IMR-90 (cell line): ENCODE results near the gene RASGRF1. TPM values are rescaled to one million over a fixed set of nuclear protein-coding genes. Genes with fewer than 3 reads are reported as not detected.

ENCODE experiments used
- ATAC-seq: fragments of 200-7000 bp; cut with Tn5 transposase; 2 replicates; pipeline ENCODE4 v1.9.1; 2020; ENCODE audit warnings: low read depth, mild to moderate bottlenecking, moderate library complexity
- BruUV-seq: library from RNA; stranded (reverse); fragments of 400-500 nt; replicated peaks from 2 replicates; lab custom pipeline; 2021; lab: Mats Ljungman, UMichigan
- CTCF ChIA-PET: fragments of 300-600 bp; formaldehyde crosslinking; extraction: SDS; loops from one replicate; lab custom pipeline; 2021; ENCODE audit warnings: antibody characterized with exemption; lab: Yijun Ruan, JAX
- POLR2A ChIA-PET: fragments of 300-600 bp; sonication (Branson Sonifier 250); formaldehyde crosslinking; loops from one replicate; lab custom pipeline; 2022; ENCODE audit warnings: antibody characterized with exemption; ENCODE audit not compliant: unreplicated experiment; lab: Charles Lee
- DNase-seq: peaks from one replicate; pipeline ENCODE4 v3.0.0; 2013
- H2AFZ ChIP-seq: replicated peaks from 2 replicates; pipeline ENCODE3; 2013; ENCODE audit warnings: low read length, mild to moderate bottlenecking; ENCODE audit not compliant: poor library complexity
- H2AK5ac ChIP-seq: 2 replicates; pipeline ENCODE4 v1.6.1; 2013; ENCODE audit warnings: low read depth, low read length, inconsistent platforms
- H2AK9ac ChIP-seq: replicated peaks from 2 replicates; pipeline ENCODE3; 2013; ENCODE audit warnings: mild to moderate bottlenecking, low read depth, low read length, moderate library complexity; ENCODE audit not compliant: poor library complexity
- H2BK120ac ChIP-seq: 2 replicates; pipeline ENCODE4 v1.6.1; 2013; ENCODE audit warnings: low read depth, low read length, inconsistent platforms
- H2BK15ac ChIP-seq: 3 replicates; pipeline ENCODE4 v1.6.1; 2013; ENCODE audit warnings: low read depth, low read length, inconsistent platforms
- H2BK20ac ChIP-seq: 2 replicates; pipeline ENCODE4 v1.6.1; 2013; ENCODE audit warnings: low read depth, mild to moderate bottlenecking, inconsistent platforms, low read length, moderate library complexity
- H2BK5ac ChIP-seq: 2 replicates; pipeline ENCODE4 v1.6.1; 2013; ENCODE audit warnings: mild to moderate bottlenecking, low read depth, low read length, inconsistent platforms; ENCODE audit not compliant: poor library complexity, severe bottlenecking
- H3K14ac ChIP-seq: replicated peaks from 2 replicates; pipeline ENCODE4 v1.6.1; 2013; ENCODE audit warnings: low read depth, low read length, inconsistent platforms
- H3K18ac ChIP-seq: 2 replicates; pipeline ENCODE4 v1.6.1; 2013; ENCODE audit warnings: low read depth, low read length, control low read depth
- H3K23ac ChIP-seq: 2 replicates; pipeline ENCODE4 v1.6.1; 2013; ENCODE audit warnings: low read depth, low read length, inconsistent platforms
- H3K27ac ChIP-seq: 2 replicates; pipeline ENCODE4 v1.5.1; 2013; ENCODE audit warnings: mild to moderate bottlenecking, control low read depth, low read length; ENCODE audit not compliant: insufficient read depth
- H3K27me3 ChIP-seq: 2 replicates; pipeline ENCODE4 v1.6.1; 2013; ENCODE audit warnings: low read length; ENCODE audit not compliant: control insufficient read depth, insufficient read depth
- H3K36me3 ChIP-seq: 2 replicates; pipeline ENCODE4 v1.6.1; 2013; ENCODE audit warnings: low read length, mixed read lengths; ENCODE audit not compliant: control insufficient read depth, insufficient read depth
- H3K4ac ChIP-seq: 2 replicates; pipeline ENCODE4 v1.6.1; 2013; ENCODE audit warnings: low read depth, low read length, inconsistent platforms
- H3K4me1 ChIP-seq: 2 replicates; pipeline ENCODE4 v1.6.1; 2013; ENCODE audit warnings: low read length, mixed read lengths; ENCODE audit not compliant: control insufficient read depth, insufficient read depth
- H3K4me2 ChIP-seq: 2 replicates; pipeline ENCODE4 v1.6.1; 2013; ENCODE audit warnings: low read depth, mild to moderate bottlenecking, control low read depth, low read length, moderate library complexity
- H3K4me3 ChIP-seq: 2 replicates; pipeline ENCODE4 v1.5.1; 2013; ENCODE audit warnings: low read depth, mild to moderate bottlenecking, control low read depth, low read length, moderate library complexity; ENCODE audit not compliant: insufficient read depth
- H3K56ac ChIP-seq: 2 replicates; pipeline ENCODE4 v1.6.1; 2013; ENCODE audit warnings: low read length, inconsistent platforms; ENCODE audit not compliant: insufficient read depth; ENCODE audit errors: extremely low read depth
- H3K79me1 ChIP-seq, 2 experiments: 2 replicates each; pipeline ENCODE4 v1.6.1; 2013; ENCODE audit warnings: low read length in 2 of 2, inconsistent platforms in 1 of 2, low read depth in 1 of 2
- H3K9ac ChIP-seq: 2 replicates; pipeline ENCODE4 v1.6.1; 2013; ENCODE audit warnings: low read depth, low read length, control low read depth
- H3K9me1 ChIP-seq: 2 replicates; pipeline ENCODE4 v1.6.1; 2013; ENCODE audit warnings: low read length, inconsistent platforms; ENCODE audit not compliant: insufficient read depth
- H3K9me3 ChIP-seq: 2 replicates; pipeline ENCODE4 v1.6.1; 2013; ENCODE audit warnings: low read length; ENCODE audit not compliant: control insufficient read depth, insufficient read depth
- H4K20me1 ChIP-seq: 2 replicates; pipeline ENCODE4 v1.6.1; 2013; ENCODE audit warnings: low read length, inconsistent platforms; ENCODE audit not compliant: insufficient read depth
- H4K5ac ChIP-seq: 2 replicates; pipeline ENCODE4 v1.6.1; 2013; ENCODE audit warnings: mild to moderate bottlenecking, low read depth, low read length, control low read depth
- H4K8ac ChIP-seq, 2 experiments: 2 replicates each; pipeline ENCODE4 v1.6.1; 2013; ENCODE audit warnings: low read depth in 2 of 2, low read length in 2 of 2, control low read depth in 1 of 2, inconsistent platforms in 1 of 2
- H4K91ac ChIP-seq: 2 replicates; pipeline ENCODE4 v1.6.1; 2013; ENCODE audit warnings: low read depth, low read length, inconsistent platforms; ENCODE audit not compliant: insufficient read depth
- BHLHE40 ChIP-seq: fragments of 150-350 bp; IDR thresholded peaks from 2 replicates; pipeline ENCODE4 v1.6.1; 2016; ENCODE audit warnings: mild to moderate bottlenecking, low read depth, low read length
- CEBPB ChIP-seq: IDR thresholded peaks from 2 replicates; pipeline ENCODE4 v1.6.1; 2012; ENCODE audit warnings: low read depth, low read length, improper control_type of control experiment
- CTCF ChIP-seq: conservative IDR thresholded peaks from 2 replicates; pipeline ENCODE4 v1.5.1; 2012; ENCODE audit warnings: mild to moderate bottlenecking, low read depth, low read length, improper control_type of control experiment
- FOS ChIP-seq: fragments of 150-350 bp; IDR thresholded peaks from 2 replicates; pipeline ENCODE4 v1.6.1; 2016; ENCODE audit warnings: low read depth, low read length
- MAFK ChIP-seq: IDR thresholded peaks from 2 replicates; pipeline ENCODE4 v1.6.1; 2012; ENCODE audit warnings: low read depth, low read length, improper control_type of control experiment
- MAZ ChIP-seq: IDR thresholded peaks from 2 replicates; pipeline ENCODE4 v1.6.1; 2012; ENCODE audit warnings: low read depth, mild to moderate bottlenecking, low read length, improper control_type of control experiment, moderate library complexity, borderline replicate concordance
- MXI1 ChIP-seq: IDR thresholded peaks from 2 replicates; pipeline ENCODE4 v1.6.1; 2012; ENCODE audit warnings: low read depth, mild to moderate bottlenecking, low read length, moderate library complexity, borderline replicate concordance
- NFE2L2 ChIP-seq: fragments of 150-350 bp; IDR thresholded peaks from 2 replicates; pipeline ENCODE4 v1.6.1; 2016; ENCODE audit warnings: low read depth, mild to moderate bottlenecking, low read length
- POLR2A ChIP-seq: IDR thresholded peaks from 2 replicates; pipeline ENCODE4 v1.6.1; 2012; ENCODE audit warnings: mild to moderate bottlenecking, low read depth, low read length
- RCOR1 ChIP-seq: IDR thresholded peaks from 2 replicates; pipeline ENCODE4 v1.6.1; 2012; ENCODE audit warnings: mild to moderate bottlenecking, low read length, improper control_type of control experiment; ENCODE audit not compliant: insufficient replicate concordance
- RFX5 ChIP-seq: IDR thresholded peaks from 2 replicates; pipeline ENCODE4 v1.8.0; 2012; ENCODE audit warnings: low read depth, mild to moderate bottlenecking, low read length, moderate library complexity
- SMC3 ChIP-seq: fragments of 150-350 bp; IDR thresholded peaks from 2 replicates; pipeline ENCODE4 v1.6.1; 2016; ENCODE audit warnings: low read depth, mild to moderate bottlenecking, antibody characterized with exemption, low read length, moderate library complexity
- USF2 ChIP-seq: fragments of 150-350 bp; IDR thresholded peaks from 2 replicates; pipeline ENCODE4 v1.6.1; 2017; ENCODE audit warnings: mild to moderate bottlenecking, antibody characterized with exemption, low read length, low read depth
- WGBS, 2 experiments: methylation state at CpG; one replicate each; pipeline versions ENCODE4 v1.1.5 to v1.1.7; 2013; ENCODE audit warnings: missing lambda C conversion rate in 2 of 2; ENCODE audit not compliant: insufficient read length in 1 of 2; ENCODE audit errors: extremely low coverage in 2 of 2; 5-methylcytosine and 5-hydroxymethylcytosine counted together
- dilution Hi-C: fragments of 300-500 bp; cut with HindIII; formaldehyde crosslinking; loops from one replicate; pipeline ENCODE4 v1.14.3; 2018; ENCODE audit warnings: low sequenced_read_pairs; ENCODE audit not compliant: unreplicated experiment
- in situ Hi-C: fragments of 300-500 bp; cut with MboI; formaldehyde crosslinking; loops from 3 replicates; pipeline ENCODE4 v1.14.3; 2019; ENCODE audit warnings: low sequenced_read_pairs, inconsistent platforms, mixed read lengths
- intact Hi-C: fragments of 100-400 bp; cut with micrococcal nuclease; formaldehyde crosslinking; loops from 2 replicates; pipeline ENCODE4 v1.10.0; 2022
- polyA plus RNA-seq, 3 experiments: library from polyadenylated mRNA; depleted of rRNA; stranded (reverse); fragments of >200 nt; gene quantifications; 2 replicates each; pipeline ENCODE4 v1.2.3, GENCODE V29; 2012; ENCODE audit warnings: low replicate concordance in 1 of 3
- total RNA-seq: library from RNA; depleted of rRNA; stranded (reverse); fragments of >200 nt; gene quantifications from 2 replicates; pipeline ENCODE4 v1.2.3, GENCODE V29; 2012
- TF ChIP-seq, protein P1 (sequence below): fragments of 150-350 bp; IDR thresholded peaks from 2 replicates; pipeline ENCODE4 v1.6.1; 2016; ENCODE audit warnings: low read depth, mild to moderate bottlenecking, low read length, moderate library complexity, borderline replicate concordance

Gene RASGRF1
- total and polyA plus RNA-seq, 2 of the 4 experiments (the other 2 are of a cell fraction) = under 0.01 to 0.15 TPM

GRCh38 chr15:78983146-78983918 is 107.2 kb downstream of the RASGRF1 start:
- H4K5ac ChIP-seq = no peak overlapping the region
- 39% methylated on average over 3 of the region's 5 CpGs; no CpG with 5 or more reads in 1 of the 2 experiments for WGBS, 2 experiments
- no peak overlapping the region for H3K4ac ChIP-seq

More at GRCh38 chr15:78983146-78983918, 107.2 kb downstream of the RASGRF1 start:
- POLR2A ChIA-PET = no interaction called here
- Histone ChIP-seq H3K4me1 (peaks cover 5% of the 10 kb centered on the region), H2BK120ac (no peak overlapping the region; the same call in 1 of the 2 replicates), H3K4me3 (no peak overlapping the region), H3K18ac (no peak overlapping the region), H2BK5ac (no peak overlapping the region), H3K9me3 (no peaks in the 10 kb centered on the region), H4K91ac (peak overlapping the region; percentile 23; the same call in 1 of the 2 replicates), H3K23ac (no peak overlapping the region), H3K56ac (no peak overlapping the region), H3K9ac (no peak overlapping the region), H4K8ac (no peak overlapping the region), H4K20me1 (no peaks in the 10 kb centered on the region), H3K27ac (no peak overlapping the region), H2BK20ac (no peak overlapping the region), H2BK15ac (no peak overlapping the region), H3K14ac (0 out of 2 replicates have a peak overlapping the region, but pooled peaks have one; percentile 18), H2AK5ac (no peak overlapping the region), H3K79me1 (no peaks in the 10 kb centered on the region), H3K9me1 (peaks cover 8% of the 10 kb centered on the region), H2AK9ac (no peak overlapping the region), H3K36me3 (no peaks in the 10 kb centered on the region), H3K4me2 (no peak overlapping the region), H2AFZ (peak overlapping the region; percentile 5), H3K27me3 (no peaks in the 10 kb centered on the region; the same call in 1 of the 2 replicates)
- in situ Hi-C loops = no loop called here
- CTCF ChIA-PET = interaction anchor here (1.0 kb wide), 1 partner anchor 9 kb away, joined by 3 read pairs; no protein-coding TSS in a partner anchor
- ATAC-seq (no peak), DNase-seq (no peak)
- no peak for TF ChIP-seq FOS
- TF ChIP-seq BHLHE40 = no peak
- TF ChIP-seq SMC3 = no peak
- TF ChIP-seq, protein P1, sequence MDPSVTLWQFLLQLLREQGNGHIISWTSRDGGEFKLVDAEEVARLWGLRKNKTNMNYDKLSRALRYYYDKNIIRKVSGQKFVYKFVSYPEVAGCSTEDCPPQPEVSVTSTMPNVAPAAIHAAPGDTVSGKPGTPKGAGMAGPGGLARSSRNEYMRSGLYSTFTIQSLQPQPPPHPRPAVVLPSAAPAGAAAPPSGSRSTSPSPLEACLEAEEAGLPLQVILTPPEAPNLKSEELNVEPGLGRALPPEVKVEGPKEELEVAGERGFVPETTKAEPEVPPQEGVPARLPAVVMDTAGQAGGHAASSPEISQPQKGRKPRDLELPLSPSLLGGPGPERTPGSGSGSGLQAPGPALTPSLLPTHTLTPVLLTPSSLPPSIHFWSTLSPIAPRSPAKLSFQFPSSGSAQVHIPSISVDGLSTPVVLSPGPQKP = no peak
- no peak for TF ChIP-seq NFE2L2
- no peak for TF ChIP-seq POLR2A
- no peak for TF ChIP-seq CTCF
- TF ChIP-seq MAZ = no peak
- no peak for TF ChIP-seq MXI1
- TF ChIP-seq USF2 = no peak
- no peak for TF ChIP-seq CEBPB
- TF ChIP-seq RCOR1 = no peak
- no peak for TF ChIP-seq RFX5
- TF ChIP-seq MAFK = no peak
- dilution Hi-C loops = no loop called here
- BruUV-seq = no TSS peak
- intact Hi-C loops = no loop called here
